ENCODE measurements around the gene EXOC3L4.
A peak's percentile ranks its signal among the peaks of the same experiment; 100 is the strongest.
"Not testable (repeated sequence)": the region's sequence is repeated elsewhere in the genome, so short reads cannot be mapped to it uniquely, and the experiment has no call there.

Gene EXOC3L4

GRCh38 chr14:103113774-103114173, 19.2 kb downstream of the EXOC3L4 start:
- Mint-ChIP-seq H3K27me3 (ENCODE audit: low read depth) (no peaks in the 10 kb centered on the region), H3K4me3 (no peak overlapping the region), H3K9me3 (no peaks in the 10 kb centered on the region), H3K27ac (no peak overlapping the region), H3K36me3 (ENCODE audit: low read depth) (no peaks in the 10 kb centered on the region), H3K4me1 (ENCODE audit: low read depth) (peaks cover 19% of the 10 kb centered on the region)

DNA sequence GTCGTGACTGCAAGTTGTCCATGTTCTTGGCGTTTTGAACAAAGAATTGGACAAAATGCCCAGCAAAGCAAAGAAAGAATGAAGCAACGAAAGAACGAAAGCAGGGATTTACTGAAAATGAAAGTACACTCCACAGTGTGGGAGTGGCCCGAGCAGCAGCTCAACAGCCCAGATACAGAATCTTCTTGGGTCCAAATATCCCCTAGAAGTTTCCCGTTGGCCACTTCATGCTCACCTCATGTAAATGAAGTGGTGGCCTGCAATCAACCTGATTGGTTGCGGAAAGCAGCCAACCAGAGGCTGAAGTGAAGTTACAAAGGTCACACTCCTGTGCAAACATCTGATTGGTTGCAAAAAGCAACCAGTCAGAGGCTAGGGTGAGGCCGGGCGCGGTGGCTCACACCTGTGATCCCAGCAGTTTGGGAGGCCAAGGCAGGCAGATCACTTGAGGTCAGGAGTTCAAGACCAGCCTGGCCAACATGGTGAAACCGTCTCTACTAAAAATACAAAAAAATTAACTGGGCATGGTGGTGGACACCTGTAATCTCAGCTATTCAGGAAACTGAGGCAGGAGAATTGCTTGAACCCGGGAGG, 20.7 kb downstream of the EXOC3L4 start:
- Mint-ChIP-seq H3K4me1 (ENCODE audit: low read depth) (peaks cover 18% of the 10 kb centered on the region), H3K4me3 (peak overlapping the region; percentile 50)
- not testable (repeated sequence) for H3K9me3 Mint-ChIP-seq; H3K36me3 Mint-ChIP-seq (ENCODE audit: low read depth); H3K27ac Mint-ChIP-seq; H3K27me3 Mint-ChIP-seq (ENCODE audit: low read depth)

- Mint-ChIP-seq H3K27me3 (ENCODE audit: low read depth) (peaks cover 15% of the 10 kb centered on the region), H3K36me3 (ENCODE audit: low read depth) (no peaks in the 10 kb centered on the region), H3K4me3 (no peak overlapping the region), H3K9me3 (no peaks in the 10 kb centered on the region), H3K27ac (no peak overlapping the region), H3K4me1 (ENCODE audit: low read depth) (peaks cover 15% of the 10 kb centered on the region)
Measured at GRCh38 chr14:103115845-103116572, 21.5 kb downstream of the EXOC3L4 start.

- Mint-ChIP-seq H3K27me3 (ENCODE audit: low read depth) (peaks cover 20% of the 10 kb centered on the region), H3K36me3 (ENCODE audit: low read depth) (no peaks in the 10 kb centered on the region), H3K4me1 (ENCODE audit: low read depth) (peaks cover 14% of the 10 kb centered on the region), H3K4me3 (no peak overlapping the region), H3K27ac (no peak overlapping the region), H3K9me3 (no peaks in the 10 kb centered on the region)
Measured at GRCh38 chr14:103116636-103117035, 22.1 kb downstream of the EXOC3L4 start.

DNA sequence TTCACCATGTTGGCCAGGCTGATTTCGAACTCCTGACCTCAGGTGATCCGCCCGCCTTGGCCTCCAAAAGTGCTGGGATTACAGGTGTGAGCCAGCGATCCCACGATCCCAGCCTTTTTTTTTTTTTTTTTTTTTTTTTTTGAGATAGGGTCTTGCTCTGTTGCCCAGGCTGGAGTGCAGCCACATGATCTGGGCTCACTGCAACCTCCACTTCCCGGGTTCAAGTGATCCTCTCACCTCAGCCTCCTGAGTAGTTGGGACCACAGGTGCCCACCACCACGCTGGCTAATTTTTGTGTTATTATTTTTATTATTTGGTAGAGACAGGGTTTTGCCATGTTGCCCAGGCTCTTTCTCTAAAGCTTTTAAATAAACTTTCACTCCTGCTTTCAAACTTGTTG, 23.0 kb downstream of the EXOC3L4 start:
- H3K4me1 Mint-ChIP-seq (ENCODE audit: low read depth) = peaks cover 12% of the 10 kb centered on the region
- not testable (repeated sequence) for H3K27ac Mint-ChIP-seq; H3K9me3 Mint-ChIP-seq; H3K4me3 Mint-ChIP-seq; H3K36me3 Mint-ChIP-seq (ENCODE audit: low read depth)
- H3K27me3 Mint-ChIP-seq (ENCODE audit: low read depth) = peaks cover 26% of the 10 kb centered on the region

- Mint-ChIP-seq H3K27me3 (ENCODE audit: low read depth) (peaks cover 26% of the 10 kb centered on the region), H3K4me3 (no peak overlapping the region)
Measured at GRCh38 chr14:103118018-103118662, 23.6 kb downstream of the EXOC3L4 start.

DNA sequence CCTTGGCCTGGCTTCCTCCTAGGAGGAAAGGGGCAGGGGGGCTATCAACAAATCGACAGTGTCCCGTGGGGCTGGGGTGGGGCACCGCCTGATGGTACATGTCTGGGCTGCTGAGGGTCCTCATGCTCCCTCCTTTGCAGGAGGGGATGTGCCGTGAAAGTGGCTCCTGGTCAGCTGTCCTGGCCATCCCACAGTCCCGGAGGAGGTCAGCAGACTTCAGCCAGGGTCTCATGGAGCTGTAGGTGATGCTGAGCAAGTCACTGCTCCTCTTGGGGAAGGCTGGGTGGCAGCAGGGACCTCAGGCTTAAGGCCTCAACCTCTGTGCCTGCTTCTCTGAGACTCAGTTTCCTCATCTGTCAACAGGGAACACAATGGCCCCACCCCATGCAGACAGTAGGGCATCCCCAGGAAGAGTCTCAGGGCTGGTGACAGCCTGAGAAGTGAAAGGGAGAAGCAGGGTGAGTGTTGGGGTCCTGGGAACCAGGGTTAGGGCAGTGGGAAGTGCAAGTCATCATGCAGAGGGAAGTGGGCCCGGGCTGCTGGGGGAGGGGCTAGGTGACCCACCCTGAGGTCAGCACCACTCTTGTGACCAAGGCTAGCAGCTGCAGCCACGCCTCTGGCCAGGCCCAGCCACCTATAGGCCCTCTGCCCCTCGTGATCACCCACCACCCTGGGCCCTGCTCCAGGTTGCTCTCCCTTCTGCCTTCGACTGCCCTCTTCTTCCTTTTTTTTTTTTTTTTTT, 24.3 kb downstream of the EXOC3L4 start:
- no peak overlapping the region for H3K27ac Mint-ChIP-seq

More at GRCh38 chr14:103118018-103118662, 23.6 kb downstream of the EXOC3L4 start:
- no peaks in the 10 kb centered on the region for H3K36me3 Mint-ChIP-seq (ENCODE audit: low read depth)
- peaks cover 11% of the 10 kb centered on the region for H3K4me1 Mint-ChIP-seq (ENCODE audit: low read depth)
- H3K9me3 Mint-ChIP-seq = no peaks in the 10 kb centered on the region
- no peak overlapping the region for H3K27ac Mint-ChIP-seq

GRCh38 chr14:103119527-103119926, 25.0 kb downstream of the EXOC3L4 start:
- not testable (repeated sequence) for H3K4me3 Mint-ChIP-seq; H3K36me3 Mint-ChIP-seq (ENCODE audit: low read depth); H3K9me3 Mint-ChIP-seq; H3K27ac Mint-ChIP-seq
- Mint-ChIP-seq H3K27me3 (ENCODE audit: low read depth) (peaks cover 32% of the 10 kb centered on the region), H3K4me1 (ENCODE audit: low read depth) (peaks cover 11% of the 10 kb centered on the region)

More for the DNA sequence above, 24.3 kb downstream of the EXOC3L4 start:
- H3K9me3 Mint-ChIP-seq = no peaks in the 10 kb centered on the region
- H3K4me3 Mint-ChIP-seq = no peak overlapping the region
- H3K4me1 Mint-ChIP-seq (ENCODE audit: low read depth) = peaks cover 11% of the 10 kb centered on the region
- H3K27me3 Mint-ChIP-seq (ENCODE audit: low read depth) = peaks cover 26% of the 10 kb centered on the region
- no peaks in the 10 kb centered on the region for H3K36me3 Mint-ChIP-seq (ENCODE audit: low read depth)

DNA sequence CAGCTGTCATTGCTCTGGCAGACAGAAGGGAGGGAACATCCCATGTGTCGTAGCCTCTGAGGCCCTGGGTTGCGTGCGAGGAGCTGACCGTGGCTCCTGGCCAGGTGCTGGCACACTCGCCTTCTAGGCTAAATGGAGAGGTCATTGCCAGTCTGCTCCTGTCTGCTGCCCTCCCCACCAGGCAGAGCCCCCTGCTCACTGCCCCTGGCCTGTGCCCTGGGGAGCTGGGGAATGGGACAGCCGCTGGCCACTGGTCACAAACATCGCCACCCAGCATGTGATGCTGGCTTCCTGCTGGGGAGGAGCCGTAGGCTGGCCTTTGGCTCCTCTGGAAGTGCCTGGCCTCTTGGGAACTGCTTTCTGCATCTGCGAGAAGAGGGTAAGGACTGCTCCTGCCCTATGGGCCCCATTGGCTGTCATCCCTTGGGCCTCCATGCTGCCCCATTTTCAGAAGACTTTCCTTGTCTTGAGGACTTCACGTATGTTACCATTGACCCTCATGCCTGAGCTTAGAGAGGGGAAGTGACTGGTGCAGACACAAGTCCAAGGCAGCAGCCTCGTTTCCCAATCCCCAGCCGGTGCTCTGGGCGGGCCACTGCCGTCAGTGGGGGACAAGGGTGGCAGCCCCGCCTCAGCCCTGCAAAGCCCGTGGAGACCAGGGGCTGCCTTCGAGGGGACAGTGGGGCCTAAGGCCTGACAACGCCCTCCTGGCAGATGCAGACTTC, 26.8 kb downstream of the EXOC3L4 start:
- no peak overlapping the region for H3K4me3 Mint-ChIP-seq
- H3K27me3 Mint-ChIP-seq (ENCODE audit: low read depth) = peaks cover 32% of the 10 kb centered on the region
- peaks cover 2% of the 10 kb centered on the region for H3K4me1 Mint-ChIP-seq (ENCODE audit: low read depth)

DNA sequence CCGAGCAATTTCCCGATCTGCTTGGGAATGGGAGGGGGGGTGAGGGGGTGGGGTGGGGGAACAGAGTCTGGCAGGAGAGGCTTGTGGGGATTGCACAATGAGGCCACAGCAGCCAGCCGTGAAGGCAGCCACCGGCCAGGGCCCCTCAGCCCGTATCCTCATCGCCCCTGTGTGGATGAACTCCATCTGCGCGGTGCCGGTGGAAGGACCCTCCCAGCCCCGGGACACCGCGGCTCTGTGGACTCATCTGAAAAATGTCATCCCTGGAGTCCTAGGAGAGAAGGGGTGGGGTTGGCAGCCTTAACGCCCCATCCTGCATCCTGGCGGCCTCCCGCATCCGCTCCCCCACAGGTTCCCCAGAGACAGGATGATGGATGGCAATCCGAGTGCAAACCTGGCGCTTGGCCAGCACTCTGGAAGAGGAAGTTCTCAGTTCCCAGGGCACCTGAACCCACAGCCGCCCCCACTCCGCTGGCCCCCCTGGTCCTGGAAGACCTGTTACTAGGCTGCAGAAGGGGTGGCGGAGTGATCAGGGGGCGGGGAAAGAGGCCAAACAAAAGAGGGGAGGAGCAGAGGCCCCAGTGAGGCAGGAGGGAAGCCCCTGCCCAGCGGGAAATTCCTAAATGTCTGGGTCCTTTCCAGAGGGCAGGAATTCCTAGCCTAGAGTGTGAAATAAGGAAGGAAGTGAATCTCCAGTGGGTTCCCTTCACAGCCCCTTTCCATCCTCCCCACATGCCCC, 27.5 kb downstream of the EXOC3L4 start:
- no peaks in the 10 kb centered on the region for H3K9me3 Mint-ChIP-seq
- H3K4me3 Mint-ChIP-seq = peak overlapping the region; percentile 10
- H3K4me1 Mint-ChIP-seq (ENCODE audit: low read depth) = peaks cover 2% of the 10 kb centered on the region
- no peaks in the 10 kb centered on the region for H3K36me3 Mint-ChIP-seq (ENCODE audit: low read depth)
- H3K27me3 Mint-ChIP-seq (ENCODE audit: low read depth) = peaks cover 32% of the 10 kb centered on the region
- no peak overlapping the region for H3K27ac Mint-ChIP-seq

More for the DNA sequence above, 26.8 kb downstream of the EXOC3L4 start:
- Mint-ChIP-seq H3K9me3 (no peaks in the 10 kb centered on the region), H3K36me3 (ENCODE audit: low read depth) (no peaks in the 10 kb centered on the region), H3K27ac (no peak overlapping the region)

- no peak overlapping the region for H3K27ac Mint-ChIP-seq
- no peak overlapping the region for H3K4me3 Mint-ChIP-seq
- peaks cover 2% of the 10 kb centered on the region for H3K4me1 Mint-ChIP-seq (ENCODE audit: low read depth)
- no peaks in the 10 kb centered on the region for H3K36me3 Mint-ChIP-seq (ENCODE audit: low read depth)
- no peaks in the 10 kb centered on the region for H3K9me3 Mint-ChIP-seq
- peaks cover 32% of the 10 kb centered on the region for H3K27me3 Mint-ChIP-seq (ENCODE audit: low read depth)
Measured at GRCh38 chr14:103122585-103122946, 28.0 kb downstream of the EXOC3L4 start.

DNA sequence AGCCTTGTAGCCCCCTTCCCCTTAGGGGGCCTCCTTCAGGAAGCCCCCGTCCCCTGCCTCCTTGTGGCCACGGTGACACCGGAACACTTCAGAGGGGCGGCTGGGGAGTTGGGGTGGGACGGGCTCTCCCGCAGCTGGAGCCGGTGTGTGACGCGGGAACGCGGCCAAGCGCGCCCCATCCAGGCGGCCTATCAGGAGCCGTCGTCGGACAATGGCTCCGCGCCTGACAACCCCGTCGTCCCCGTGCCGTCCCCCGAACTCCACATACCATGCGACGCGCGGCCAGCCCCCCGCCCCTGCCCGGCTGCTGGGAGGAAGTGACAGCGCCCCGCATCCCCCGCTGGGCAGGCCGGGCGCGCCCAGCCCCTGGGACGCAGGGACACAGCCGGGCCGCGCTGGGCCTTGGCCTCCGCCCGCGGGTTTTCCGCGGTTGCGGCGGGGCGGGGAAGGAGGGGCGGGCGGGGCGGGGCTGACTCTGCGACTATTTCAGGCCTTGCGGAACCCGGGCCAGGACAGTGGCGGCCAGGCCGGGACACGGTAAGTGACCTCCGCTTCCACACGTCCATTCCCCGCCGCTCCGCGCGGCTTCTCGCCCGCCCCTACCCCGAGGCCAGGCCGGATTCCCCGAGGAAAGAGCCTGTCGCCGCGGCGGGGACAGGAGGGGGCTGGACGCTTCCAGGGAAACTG, 28.6 kb downstream of the EXOC3L4 start, which contains the start of gene TNFAIP2:
TSS of gene TNFAIP2 (plus strand) at position 515 of the 687 bp plus-strand sequence. CDS start 2,997 bp downstream, outside the sequence.
- Mint-ChIP-seq H3K9me3 (no peaks in the 10 kb centered on the region), H3K4me3 (peak within 1 kb of the TSS; percentile 10), H3K36me3 (ENCODE audit: low read depth) (no peaks in the 10 kb centered on the region), H3K27ac (no peak within 1 kb of the TSS), H3K4me1 (ENCODE audit: low read depth) (peaks cover 2% of the 10 kb centered on the region), H3K27me3 (ENCODE audit: low read depth) (peaks cover 32% of the 10 kb centered on the region)
